Right lobe of liver (tissue), 6 donors: ENCODE results near the gene IPCEF1. TPM values are rescaled to one million over a fixed set of nuclear protein-coding genes. Genes with fewer than 3 reads are reported as not detected.

Experiments
- ATAC-seq, 4 donors: fragments of 200-7000 bp; cut with Tn5 transposase; one replicate each; pipeline ENCODE4 v1.9.1; 2020; ENCODE audit warnings: mild to moderate bottlenecking in 4 of 4, moderate library complexity in 4 of 4
- DNase-seq, 3 donors: peaks; one replicate each; pipeline ENCODE4 v3.0.0-alpha.2; 2020
- H3K27ac ChIP-seq, 3 donors: fragments of 200-600 bp; one replicate each; pipeline ENCODE4 v1.8.0; 2022
- H3K27me3 ChIP-seq, 2 donors: fragments of 200-600 bp; one replicate each; pipeline ENCODE4 v1.8.0; 2022
- H3K36me3 ChIP-seq, 4 donors: fragments of 200-600 bp; sonication (generic) in 1 of 4; one replicate each; pipeline versions ENCODE4 v1.5.1 to v1.8.0; 2017 to 2022; ENCODE audit warnings: control low read depth in 1 of 4
- H3K4me1 ChIP-seq, 4 donors: fragments of 200-600 bp; sonication (generic) in 1 of 4; one replicate each; pipeline versions ENCODE4 v1.5.1 to v1.8.0; 2017 to 2022; ENCODE audit warnings: control low read depth in 1 of 4
- H3K4me3 ChIP-seq, 3 donors: fragments of 200-600 bp; one replicate each; pipeline ENCODE4 v1.8.0; 2022
- H3K9me3 ChIP-seq, 4 donors: fragments of 200-600 bp; sonication (generic) in 1 of 4; one replicate each; pipeline versions ENCODE4 v1.5.1 to v1.8.0; 2017 to 2022; ENCODE audit warnings: control low read depth in 1 of 4
- CTCF ChIP-seq, 4 donors: fragments of 200-600 bp in 3 of 4; fragments of 450-650 bp in 1 of 4; IDR thresholded peaks; one replicate each; pipeline versions ENCODE4 v1.5.1 to v1.8.0; 2016 to 2022; ENCODE audit warnings: antibody characterized with exemption in 4 of 4, mild to moderate bottlenecking in 2 of 4
- POLR2A ChIP-seq: fragments of 450-650 bp; IDR thresholded peaks from one replicate; pipeline ENCODE4 v1.6.1; 2017; ENCODE audit warnings: antibody characterized with exemption, mild to moderate bottlenecking
- WGBS: methylation state at CpG from one replicate; pipeline ENCODE4 v1.1.6; 2018; ENCODE audit warnings: low coverage, low lambda C conversion rate; ENCODE audit not compliant: insufficient coverage; ENCODE audit errors: missing lambda C conversion rate; 5-methylcytosine and 5-hydroxymethylcytosine counted together
- intact Hi-C, 2 donors: fragments of 100-400 bp; cut with DNase I; formaldehyde crosslinking; loops; one replicate each; pipeline versions ENCODE4 v1.11.2 to v1.14.1; 2022
- total RNA-seq, 6 experiments: library from RNA; depleted of rRNA in 2 of 6; stranded (reverse); fragments of >200 nt in 2 of 6; fragmentation: NEBNext Ultra II Directional in 3 of 6; extraction: Animal tissue kit (Norgen Biotek cat#: 25700) in 3 of 6; gene quantifications; one replicate each; pipeline versions ENCODE4 v1.1.0 to v1.2.4, GENCODE V29; 2016 to 2023
- donor health status: DM: no; HTN: yes; CAD: no.
- donor health status: DM: no; HTN: no; CAD: no.
- donor health status: DM: no; HTN: no; CAD: no.
- donor health status: DM: no; HTN: yes; CAD: no.
- donor health status: DM: no; HTN: yes; CAD: no.

The IPCEF1 gene
- total RNA-seq, 6 experiments from 2014 or later: 0.90 to 3.0 (median 1.4) TPM

DNA sequence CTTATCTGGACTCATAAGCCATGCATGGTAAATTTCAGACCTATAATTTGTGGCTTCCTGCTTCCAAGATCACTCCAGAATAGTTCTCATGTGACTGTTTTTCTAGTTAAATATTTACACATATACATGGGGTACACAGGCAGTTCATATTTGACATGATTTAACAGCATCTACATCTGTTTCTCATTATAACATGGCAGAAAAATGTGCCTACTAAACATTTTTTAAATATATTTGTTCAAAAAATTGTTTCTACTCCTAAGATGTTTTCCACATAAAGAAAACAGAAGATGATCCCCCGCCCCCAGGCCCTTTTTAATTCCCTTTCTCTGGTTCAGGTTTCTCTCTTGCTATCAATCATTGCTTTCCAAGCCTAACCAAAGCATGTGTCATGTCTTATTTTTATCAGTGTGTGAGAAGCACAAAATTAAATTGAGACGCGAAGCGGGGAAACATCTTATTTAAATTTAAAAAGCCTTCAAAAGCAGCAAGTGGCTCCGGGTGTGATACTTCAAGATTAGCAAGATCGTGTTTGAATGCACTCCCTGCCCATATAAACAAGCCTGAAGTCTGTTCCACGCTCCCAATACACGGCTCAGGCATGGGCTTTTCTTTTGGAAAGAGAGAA, 37.3 kb downstream of the IPCEF1 start:
- Histone ChIP-seq H3K27ac (no peak overlapping the region), H3K27me3 (no peaks in the 10 kb centered on the region), H3K9me3 (no peaks in the 10 kb centered on the region), H3K4me3 (no peak overlapping the region), H3K4me1 (no peaks in the 10 kb centered on the region), H3K36me3 (no peaks in the 10 kb centered on the region)
- intact Hi-C loops: no loop called here
- ATAC-seq: no peak
- WGBS: 31% methylated on average over 7 of the region's 8 CpGs
- no peak for DNase-seq
- no peak for TF ChIP-seq POLR2A
- TF ChIP-seq CTCF (IDR thresholded peaks at IDR 0.05): no peak

DNA sequence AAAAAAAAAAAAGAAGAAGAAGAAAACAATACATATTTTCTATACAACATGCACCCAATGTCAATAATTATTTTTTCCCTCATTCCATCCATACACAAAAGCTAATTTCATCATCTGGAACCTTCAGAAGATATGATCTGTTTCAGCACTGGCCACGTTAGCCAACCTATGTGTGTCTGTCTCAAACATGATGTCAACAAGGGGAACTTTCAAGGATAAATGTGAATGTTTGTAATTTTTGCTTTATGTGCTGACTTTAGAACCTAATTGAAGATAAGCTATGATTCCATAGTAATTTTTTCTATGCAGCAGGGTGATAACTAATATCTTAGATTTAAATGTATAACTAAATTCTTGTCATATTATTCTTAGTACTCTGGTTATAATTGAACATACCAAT, 37.9 kb downstream of the IPCEF1 start:
- 73% methylated on average over 1 of the region's 1 CpG for WGBS
- no peaks in the 10 kb centered on the region for H3K4me1 ChIP-seq
- intact Hi-C loops: no loop called here
- no peaks in the 10 kb centered on the region for H3K36me3 ChIP-seq
- no peak overlapping the region for H3K27ac ChIP-seq
- ATAC-seq (no peak), DNase-seq (no peak)
- no peaks in the 10 kb centered on the region for H3K27me3 ChIP-seq
- no peak for TF ChIP-seq POLR2A
- TF ChIP-seq CTCF (IDR thresholded peaks at IDR 0.05): no peak
- H3K4me3 ChIP-seq: no peak overlapping the region
- no peaks in the 10 kb centered on the region for H3K9me3 ChIP-seq

DNA sequence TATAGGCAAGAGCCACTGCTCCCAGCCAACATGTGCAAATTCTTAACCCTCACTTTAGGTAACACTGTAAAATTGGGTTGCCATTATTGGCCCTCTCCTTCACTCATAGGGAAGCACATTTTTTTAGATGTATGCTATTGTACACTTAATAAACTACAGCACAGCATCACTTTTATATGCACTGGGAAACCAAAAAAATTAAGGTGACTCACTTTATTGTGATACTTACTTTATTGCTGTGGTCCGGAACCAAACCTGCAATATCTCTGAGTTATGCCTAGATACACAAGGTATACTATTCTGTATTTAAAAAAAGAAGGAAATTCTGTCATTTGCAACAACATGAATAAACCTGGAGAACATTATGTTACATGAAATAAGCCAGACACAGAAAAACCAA, 40.5 kb downstream of the IPCEF1 start:
- TF ChIP-seq POLR2A (no peak), CTCF (IDR thresholded peaks at IDR 0.05) (no peak)
- H3K4me3 ChIP-seq: no peak overlapping the region
- H3K27ac ChIP-seq: no peak overlapping the region
- 71% methylated on average over 1 of the region's 1 CpG for WGBS
- H3K4me1 ChIP-seq: no peaks in the 10 kb centered on the region
- no peaks in the 10 kb centered on the region for H3K36me3 ChIP-seq
- H3K27me3 ChIP-seq: no peaks in the 10 kb centered on the region
- H3K9me3 ChIP-seq: no peaks in the 10 kb centered on the region
- intact Hi-C loops: no loop called here
- ATAC-seq: no peak
- DNase-seq: no peak

DNA sequence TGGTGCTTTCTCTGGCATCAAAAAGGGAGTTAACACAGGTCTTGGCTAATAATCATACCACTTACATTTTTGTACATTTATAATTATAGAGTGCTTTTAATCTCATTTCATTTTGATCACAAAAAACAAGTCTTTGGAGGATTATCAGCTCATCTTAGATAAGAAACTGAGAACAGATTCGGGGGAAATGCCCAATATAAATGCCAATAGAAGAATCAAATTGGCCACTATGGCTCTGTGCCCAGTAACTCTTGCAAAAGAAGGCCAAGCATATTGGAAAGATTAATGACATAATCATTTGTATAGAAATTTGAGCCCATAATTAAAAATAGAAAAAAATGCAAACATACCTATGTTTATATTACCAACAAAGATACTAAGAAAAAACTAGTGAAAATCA, 42.5 kb downstream of the IPCEF1 start:
- H3K9me3 ChIP-seq: no peaks in the 10 kb centered on the region

More for the DNA sequence above, 42.5 kb downstream of the IPCEF1 start:
- intact Hi-C loops: no loop called here
- no peaks in the 10 kb centered on the region for H3K36me3 ChIP-seq
- TF ChIP-seq POLR2A (no peak), CTCF (IDR thresholded peaks at IDR 0.05) (no peak)
- no peaks in the 10 kb centered on the region for H3K4me1 ChIP-seq
- no peak overlapping the region for H3K27ac ChIP-seq
- no peaks in the 10 kb centered on the region for H3K27me3 ChIP-seq
- DNase-seq: no peak
- WGBS: 17% methylated on average over 1 of the region's 1 CpG
- ATAC-seq: no peak
- H3K4me3 ChIP-seq: no peak overlapping the region
